Measurements from ENCODE around the gene UCHL5.

DNA sequence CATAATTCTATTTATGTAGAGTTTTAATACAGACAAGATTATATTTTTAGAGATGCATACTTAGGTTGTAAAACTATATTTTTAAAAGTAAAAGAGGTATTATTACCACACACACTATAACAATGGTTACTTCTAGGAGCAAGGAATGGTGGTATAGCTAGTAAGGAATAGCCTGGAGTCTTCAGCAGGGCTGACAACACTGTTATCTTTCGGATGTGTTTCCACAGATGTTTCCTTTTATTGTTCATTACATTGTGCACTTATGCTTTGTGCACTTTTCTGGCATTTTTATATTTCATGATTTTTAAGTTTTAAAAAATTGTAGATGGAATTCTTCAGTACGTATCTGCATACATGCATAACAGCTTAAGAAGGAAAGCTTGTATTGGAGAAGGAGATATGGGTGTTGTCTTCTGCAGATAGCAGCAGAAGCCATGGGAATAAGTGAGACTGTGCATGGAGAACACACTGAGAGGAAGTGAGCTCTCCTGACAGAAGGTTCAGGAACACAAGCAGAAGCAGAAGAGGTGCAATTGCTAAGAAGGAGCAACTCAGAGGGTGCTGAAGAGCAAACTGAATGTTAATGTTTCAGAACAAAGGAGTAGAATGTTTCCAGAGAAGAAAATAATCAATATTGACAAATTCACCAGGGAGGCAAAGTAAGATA lies 91.8 kb downstream of the UCHL5 start:
- TF ChIP-seq, protein P1, sequence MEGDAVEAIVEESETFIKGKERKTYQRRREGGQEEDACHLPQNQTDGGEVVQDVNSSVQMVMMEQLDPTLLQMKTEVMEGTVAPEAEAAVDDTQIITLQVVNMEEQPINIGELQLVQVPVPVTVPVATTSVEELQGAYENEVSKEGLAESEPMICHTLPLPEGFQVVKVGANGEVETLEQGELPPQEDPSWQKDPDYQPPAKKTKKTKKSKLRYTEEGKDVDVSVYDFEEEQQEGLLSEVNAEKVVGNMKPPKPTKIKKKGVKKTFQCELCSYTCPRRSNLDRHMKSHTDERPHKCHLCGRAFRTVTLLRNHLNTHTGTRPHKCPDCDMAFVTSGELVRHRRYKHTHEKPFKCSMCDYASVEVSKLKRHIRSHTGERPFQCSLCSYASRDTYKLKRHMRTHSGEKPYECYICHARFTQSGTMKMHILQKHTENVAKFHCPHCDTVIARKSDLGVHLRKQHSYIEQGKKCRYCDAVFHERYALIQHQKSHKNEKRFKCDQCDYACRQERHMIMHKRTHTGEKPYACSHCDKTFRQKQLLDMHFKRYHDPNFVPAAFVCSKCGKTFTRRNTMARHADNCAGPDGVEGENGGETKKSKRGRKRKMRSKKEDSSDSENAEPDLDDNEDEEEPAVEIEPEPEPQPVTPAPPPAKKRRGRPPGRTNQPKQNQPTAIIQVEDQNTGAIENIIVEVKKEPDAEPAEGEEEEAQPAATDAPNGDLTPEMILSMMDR (IDR thresholded peaks at IDR 0.05) = no peak
- no peak for TF ChIP-seq EZH2 (IDR thresholded peaks at IDR 0.05; ENCODE audit: borderline replicate concordance, insufficient read depth, low read depth, low read length, poor library complexity, severe bottlenecking)
